GM12801 (cell line): Measurements from ENCODE around the gene CAMK1G.

ENCODE experiments used
- TF ChIP-seq, protein P1 (sequence below): IDR thresholded peaks from one replicate; pipeline ENCODE4 v1.5.1; 2011; ENCODE audit warnings: control low read depth; ENCODE audit not compliant: insufficient read length; ENCODE audit errors: extremely low read depth

CAMK1G gene

GRCh38 chr1:209590405-209590804, 6.9 kb downstream of the CAMK1G start:
- TF ChIP-seq, protein P1, sequence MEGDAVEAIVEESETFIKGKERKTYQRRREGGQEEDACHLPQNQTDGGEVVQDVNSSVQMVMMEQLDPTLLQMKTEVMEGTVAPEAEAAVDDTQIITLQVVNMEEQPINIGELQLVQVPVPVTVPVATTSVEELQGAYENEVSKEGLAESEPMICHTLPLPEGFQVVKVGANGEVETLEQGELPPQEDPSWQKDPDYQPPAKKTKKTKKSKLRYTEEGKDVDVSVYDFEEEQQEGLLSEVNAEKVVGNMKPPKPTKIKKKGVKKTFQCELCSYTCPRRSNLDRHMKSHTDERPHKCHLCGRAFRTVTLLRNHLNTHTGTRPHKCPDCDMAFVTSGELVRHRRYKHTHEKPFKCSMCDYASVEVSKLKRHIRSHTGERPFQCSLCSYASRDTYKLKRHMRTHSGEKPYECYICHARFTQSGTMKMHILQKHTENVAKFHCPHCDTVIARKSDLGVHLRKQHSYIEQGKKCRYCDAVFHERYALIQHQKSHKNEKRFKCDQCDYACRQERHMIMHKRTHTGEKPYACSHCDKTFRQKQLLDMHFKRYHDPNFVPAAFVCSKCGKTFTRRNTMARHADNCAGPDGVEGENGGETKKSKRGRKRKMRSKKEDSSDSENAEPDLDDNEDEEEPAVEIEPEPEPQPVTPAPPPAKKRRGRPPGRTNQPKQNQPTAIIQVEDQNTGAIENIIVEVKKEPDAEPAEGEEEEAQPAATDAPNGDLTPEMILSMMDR, result no peak

DNA sequence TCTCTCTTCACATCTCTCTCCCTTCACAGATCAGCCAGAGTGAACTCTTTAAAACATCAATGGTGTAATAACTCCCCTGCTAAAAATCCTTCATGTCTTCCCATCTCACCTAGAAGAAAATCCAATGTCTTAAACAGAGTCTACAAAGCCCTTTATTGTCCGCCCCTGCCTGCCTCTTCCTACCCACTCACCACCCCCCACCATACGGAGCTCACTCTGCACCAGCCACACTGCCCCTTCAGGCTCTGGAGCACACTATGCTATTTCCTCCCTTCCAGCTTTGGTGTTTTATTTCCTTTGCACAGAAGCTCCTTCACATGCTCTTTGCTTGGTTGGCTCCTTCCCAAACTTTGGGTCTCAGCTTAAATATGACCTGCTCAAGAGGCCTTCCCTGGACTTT, 10.2 kb downstream of the CAMK1G start:
- TF ChIP-seq, protein P1, result no peak

DNA sequence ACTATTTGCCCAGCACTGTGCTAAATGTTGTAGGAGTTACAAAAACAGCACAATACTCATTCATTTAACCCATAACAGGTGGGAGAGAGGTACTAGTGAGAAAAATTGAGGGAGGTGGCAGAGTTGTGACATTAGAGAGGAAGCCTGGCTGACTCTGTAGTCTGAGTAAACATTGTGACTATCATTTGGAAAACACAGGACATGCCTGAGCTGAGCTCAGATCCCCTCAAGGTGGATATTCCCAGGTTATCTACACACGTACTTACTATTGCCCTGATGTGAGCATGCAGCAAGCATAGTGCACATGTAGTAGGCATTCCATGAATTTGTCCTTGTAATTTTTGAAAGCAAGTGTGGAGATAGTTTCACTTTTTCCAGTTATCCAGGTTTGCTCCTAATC, 10.9 kb downstream of the CAMK1G start:
- TF ChIP-seq, protein P1, result no peak

DNA sequence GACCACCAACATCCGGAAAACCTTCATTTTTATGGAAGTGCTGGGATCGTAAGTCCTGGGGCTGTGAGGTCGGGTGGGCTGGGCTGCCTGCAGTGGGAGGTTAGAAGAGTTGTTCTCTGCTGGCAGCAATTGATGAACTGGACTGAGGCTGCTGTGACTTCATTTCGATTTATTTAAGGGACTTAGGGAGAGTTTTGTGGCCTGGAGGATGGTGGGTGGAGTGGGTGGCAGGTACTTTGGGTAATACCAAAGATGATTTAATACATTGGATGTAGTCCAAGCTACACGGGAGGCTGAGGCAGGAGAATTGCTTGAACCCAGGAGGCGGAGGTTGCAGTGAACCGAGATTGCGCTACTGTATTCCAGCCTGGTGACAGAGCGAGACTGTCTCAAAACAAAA, 11.5 kb downstream of the CAMK1G start:
- TF ChIP-seq, protein P1, result no peak

GRCh38 chr1:209595599-209596285, 12.2 kb downstream of the CAMK1G start:
- TF ChIP-seq, protein P1, result no peak

- TF ChIP-seq, protein P1, result no peak
Observed at GRCh38 chr1:209597499-209597898, 14.0 kb downstream of the CAMK1G start.

DNA sequence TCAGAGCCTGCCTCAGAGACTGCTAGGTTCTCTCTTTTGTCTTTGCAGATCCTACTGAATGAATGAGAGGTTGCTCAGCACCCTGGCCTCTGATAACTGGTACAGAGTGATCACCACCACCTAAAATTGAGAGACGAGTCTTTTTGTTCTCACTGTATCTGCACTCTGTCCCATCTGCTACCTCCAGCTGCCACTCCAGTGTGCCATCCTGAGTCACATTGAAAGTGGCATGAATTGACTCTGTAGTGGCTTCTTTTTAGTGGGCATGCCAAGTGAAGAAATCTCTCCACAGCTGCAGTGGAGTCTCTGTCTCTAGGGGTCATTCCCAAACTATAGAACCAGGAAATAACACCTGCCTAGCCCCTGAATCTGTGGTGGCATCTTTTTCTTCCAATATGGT, 14.7 kb downstream of the CAMK1G start:
- TF ChIP-seq, protein P1, result no peak

GRCh38 chr1:209600541-209600940, 17.0 kb downstream of the CAMK1G start:
- TF ChIP-seq, protein P1, result no peak
